Keratinocyte (primary cell): ENCODE measurements around the gene MMP24. TPM values are rescaled to one million over a fixed set of nuclear protein-coding genes. Genes with fewer than 3 reads are reported as not detected.

ENCODE experiments used
- DNase-seq: peaks from one replicate; pipeline ENCODE4 v3.0.0-alpha.2; 2011; ENCODE audit warnings: low read depth, missing footprints, low spot score
- FAIRE-seq: peaks from 2 replicates; lab custom pipeline; 2011; peaks lifted over from hg19 to GRCh38; lab: Jason Lieb, UNC
- H2AFZ ChIP-seq: 2 replicates; pipeline ENCODE4 v1.6.0; 2012; ENCODE audit warnings: low read length, control low read depth, inconsistent platforms; ENCODE audit not compliant: control insufficient read depth
- H3K27ac ChIP-seq: 2 replicates; pipeline ENCODE4 v1.5.1; 2011; ENCODE audit warnings: low read length; ENCODE audit not compliant: control insufficient read depth, insufficient read depth
- H3K27me3 ChIP-seq: 3 replicates; pipeline ENCODE4 v1.6.0; 2011; ENCODE audit warnings: low read length; ENCODE audit not compliant: control insufficient read depth, insufficient read depth; ENCODE audit errors: extremely low read depth
- H3K36me3 ChIP-seq, 2 experiments: 2 replicates in 1 of 2; 3 replicates in 1 of 2; pipeline ENCODE4 v1.5.1; 2011; ENCODE audit warnings: low read length in 2 of 2, mild to moderate bottlenecking in 1 of 2; ENCODE audit not compliant: control insufficient read depth in 2 of 2, insufficient read depth in 2 of 2; ENCODE audit errors: extremely low read depth in 1 of 2
- H3K4me1 ChIP-seq: 3 replicates; pipeline ENCODE4 v1.5.1; 2011; ENCODE audit warnings: low read length; ENCODE audit not compliant: control insufficient read depth, insufficient read depth; ENCODE audit errors: extremely low read depth
- H3K4me2 ChIP-seq: 3 replicates; pipeline ENCODE4 v1.6.0; 2011; ENCODE audit warnings: low read depth, low read length; ENCODE audit not compliant: control insufficient read depth, insufficient read depth; ENCODE audit errors: extremely low read depth
- H3K4me3 ChIP-seq, 3 experiments: fragments of 200-600 bp in 1 of 3; sonication (generic) in 1 of 3; 2 replicates in 2 of 3; 3 replicates in 1 of 3; pipeline ENCODE4 v1.5.1; 2011 to 2016; ENCODE audit warnings: low read length in 3 of 3, mild to moderate bottlenecking in 3 of 3, control low read depth in 2 of 3, inconsistent platforms in 1 of 3, low read depth in 1 of 3, mixed read lengths in 1 of 3, mixed run types in 1 of 3, moderate library complexity in 1 of 3; ENCODE audit not compliant: control insufficient read depth in 2 of 3, insufficient read depth in 2 of 3; ENCODE audit errors: extremely low read depth in 1 of 3
- H3K79me2 ChIP-seq: 2 replicates; pipeline ENCODE4 v1.6.0; 2012; ENCODE audit warnings: low read length; ENCODE audit not compliant: control insufficient read depth, insufficient read depth
- H3K9ac ChIP-seq: 3 replicates; pipeline ENCODE4 v1.6.0; 2011; ENCODE audit warnings: low read length; ENCODE audit not compliant: control insufficient read depth, insufficient read depth; ENCODE audit errors: extremely low read depth
- H3K9me1 ChIP-seq: 3 replicates; pipeline ENCODE4 v1.6.0; 2011; ENCODE audit warnings: low read length; ENCODE audit not compliant: control insufficient read depth, insufficient read depth; ENCODE audit errors: extremely low read depth
- H3K9me3 ChIP-seq: 2 replicates; pipeline ENCODE4 v1.5.1; 2012; ENCODE audit warnings: low read depth, low read length; ENCODE audit not compliant: control insufficient read depth
- H4K20me1 ChIP-seq: 3 replicates; pipeline ENCODE4 v1.6.0; 2011; ENCODE audit warnings: low read length; ENCODE audit not compliant: control insufficient read depth, insufficient read depth; ENCODE audit errors: extremely low read depth
- CTCF ChIP-seq, 3 experiments: IDR thresholded peaks in 1 of 3; conservative IDR thresholded peaks in 1 of 3; optimal IDR thresholded peaks in 1 of 3; 2 replicates in 2 of 3; 3 replicates in 1 of 3; pipeline versions ENCODE3 to v1.5.1; 2011; ENCODE audit warnings: low read length in 3 of 3, mild to moderate bottlenecking in 3 of 3, moderate library complexity in 2 of 3, control low read depth in 1 of 3, inconsistent platforms in 1 of 3; ENCODE audit not compliant: insufficient read depth in 2 of 3; ENCODE audit errors: extremely low read depth in 1 of 3
- EZH2 ChIP-seq: IDR thresholded peaks from one replicate; pipeline ENCODE4 v1.6.1; 2012; ENCODE audit warnings: inconsistent platforms, mild to moderate bottlenecking, low read length, moderate library complexity
- dilution Hi-C: fragments of 300-500 bp; cut with MboI; formaldehyde crosslinking; loops from one replicate; pipeline ENCODE4 v1.7.0; 2020; ENCODE audit warnings: low sequenced_read_pairs; ENCODE audit not compliant: extremely low pct_ligation_motif_present
- polyA minus RNA-seq, 3 experiments: library from RNA; depleted of rRNA, polyadenylated mRNA; stranded (reverse); fragments of >200 nt; gene quantifications; 1 replicate in 1 of 3; 2 replicates in 1 of 3; 3 replicates in 1 of 3; pipeline ENCODE4 v1.2.3, GENCODE V29; 2011
- polyA plus RNA-seq, 5 experiments: library from polyadenylated mRNA; depleted of rRNA in 3 of 5; stranded (reverse) in 3 of 5; stranded (forward) in 1 of 5; unstranded in 1 of 5; fragments of >200 nt; gene quantifications; 1 replicate in 1 of 5; 2 replicates in 3 of 5; 3 replicates in 1 of 5; pipeline versions ENCODE4 v1.2.1 to v1.2.3, GENCODE V29; 2011 to 2012; ENCODE audit warnings: missing spikeins in 2 of 5, low read depth in 1 of 5, low replicate concordance in 1 of 5

Gene MMP24
- polyA plus RNA-seq, result 0.01 TPM in 2 of 3 replicates, not detected in the other
- polyA plus RNA-seq (2011; ENCODE audit: low read depth), result not detected
- 0.04 TPM in 1 of 2 replicates, not detected in the other for polyA plus RNA-seq (2011; cell fraction: cytosol; rRNA removed)
- 0.04 TPM in 1 of 2 replicates, not detected in the other for polyA plus RNA-seq (2011; cell fraction: nucleus; rRNA removed)
- polyA plus RNA-seq (2012; ENCODE audit: low replicate concordance), result 0.13 and 0.35 TPM in 2 replicates
- 0.10 TPM in 1 of 3 replicates, not detected in the others for polyA minus RNA-seq
- not detected for polyA minus RNA-seq (2011; cell fraction: cytosol; rRNA and poly(A)+ RNA removed)
- polyA minus RNA-seq (2011; cell fraction: nucleus; rRNA and poly(A)+ RNA removed), result not detected in 2 replicates

GRCh38 chr20:35226126-35226883 lies at the start of gene MMP24:
Gene MMP24 (plus strand): TSS chr20:35226690. CDS start chr20:35226739, 49 bp downstream.
- no peak within 1 kb of the TSS for H3K4me3 ChIP-seq
- DNase-seq (no peak), FAIRE-seq (no peak)
- no peaks in the 10 kb centered on the region for H3K36me3 ChIP-seq
- H3K9ac ChIP-seq, result no peak within 1 kb of the TSS
- H3K27me3 ChIP-seq, result peaks cover 30% of the 10 kb centered on the region
- no peaks in the 10 kb centered on the region for H3K79me2 ChIP-seq
- H3K9me1 ChIP-seq, result no peaks in the 10 kb centered on the region
- no peaks in the 10 kb centered on the region for H4K20me1 ChIP-seq
- peak; percentile 87 for TF ChIP-seq EZH2
- TF ChIP-seq CTCF (optimal IDR thresholded peaks at IDR 0.05 in 1 of 3, IDR thresholded peaks at IDR 0.05 in 1 of 3, conservative IDR thresholded peaks at IDR 0.05 in 1 of 3; ENCODE audit: extremely low read depth in 1 of 3, insufficient read depth in 2 of 3, low read length in 3 of 3), result no peak
- no peaks in the 10 kb centered on the region for H3K4me1 ChIP-seq
- H3K9me3 ChIP-seq, result no peaks in the 10 kb centered on the region
- H3K4me2 ChIP-seq, result peak within 1 kb of the TSS; percentile 13
- dilution Hi-C loops, result no loop called here
- H3K27ac ChIP-seq, result no peak within 1 kb of the TSS
- no peak within 1 kb of the TSS for H2AFZ ChIP-seq

- H2AFZ ChIP-seq, result no peak overlapping the region
- dilution Hi-C loops, result no loop called here
- H4K20me1 ChIP-seq, result no peaks in the 10 kb centered on the region
- TF ChIP-seq CTCF (optimal IDR thresholded peaks at IDR 0.05 in 1 of 3, IDR thresholded peaks at IDR 0.05 in 1 of 3, conservative IDR thresholded peaks at IDR 0.05 in 1 of 3; ENCODE audit: extremely low read depth in 1 of 3, insufficient read depth in 2 of 3, low read length in 3 of 3) (no peak), EZH2 (no peak)
- H3K36me3 ChIP-seq, result peaks cover 12 to 20% of the 10 kb centered on the region in 2 experiments
- DNase-seq (no peak), FAIRE-seq (no peak)
- H3K4me2 ChIP-seq, result no peak overlapping the region
- H3K4me1 ChIP-seq, result no peaks in the 10 kb centered on the region
- H3K79me2 ChIP-seq, result peaks cover 1% of the 10 kb centered on the region
- H3K9me1 ChIP-seq, result no peaks in the 10 kb centered on the region
- H3K9ac ChIP-seq, result no peak overlapping the region
- H3K4me3 ChIP-seq, result no peak overlapping the region
- no peak overlapping the region for H3K27ac ChIP-seq
- H3K9me3 ChIP-seq, result no peaks in the 10 kb centered on the region
- no peaks in the 10 kb centered on the region for H3K27me3 ChIP-seq
Measured at GRCh38 chr20:35179292-35180212, 46.9 kb upstream of the MMP24 start.
